Heart left ventricle (tissue), 13 donors: ENCODE results near the gene ARFRP1.

Experiments
- POLR2A ChIP-seq, 2 donors: fragments of 450-650 bp; IDR thresholded peaks; one replicate each; pipeline ENCODE4 v1.6.1; 2017; ENCODE audit warnings: antibody characterized with exemption in 2 of 2, mild to moderate bottlenecking in 2 of 2, moderate library complexity in 2 of 2
- TF ChIP-seq, protein P1 (sequence below), 12 donors: fragments of 200-600 bp; sonication (generic) in 4 of 12; IDR thresholded peaks; one replicate each; pipeline versions ENCODE4 v1.5.0 to v1.8.0; 2018 to 2022; ENCODE audit warnings: antibody characterized with exemption in 12 of 12, mild to moderate bottlenecking in 5 of 12
- donor health status: ischemic (EF 13 %, LVEDD 7.1; RV severe dilation, severe dysfunction).
- donor health status: DM: no; HTN: yes; CAD: no.
- donor health status: DM: no; HTN: no; CAD: no.
- donor health status: ischemic (EF 25% LVEDD 6.9; RV normal size, moderate dysfunction).
- donor health status: ischemic (EF 25% LVEDD 5.7; RV mildly dilated, moderate dysfunction).
- donor health status: ischemic (EF 35%, LVEDD 5.7; RV mildly dilated, moderate dysfunction).
- donor health status: nonischemic (EF 11% LVEDD 7.7; RV severe dilation, severe dysfunction).
- donor health status: DM: yes; HTN: yes; CAD: no.
- donor health status: PGD.
- donor health status: ischemic (EF 29% LVEDD 5.4; RV normal size, mild dysfunction).
- donor health status: nonischemic (EF 23%, LVEDD 6.1; RV moderate dilation, normal function).

DNA sequence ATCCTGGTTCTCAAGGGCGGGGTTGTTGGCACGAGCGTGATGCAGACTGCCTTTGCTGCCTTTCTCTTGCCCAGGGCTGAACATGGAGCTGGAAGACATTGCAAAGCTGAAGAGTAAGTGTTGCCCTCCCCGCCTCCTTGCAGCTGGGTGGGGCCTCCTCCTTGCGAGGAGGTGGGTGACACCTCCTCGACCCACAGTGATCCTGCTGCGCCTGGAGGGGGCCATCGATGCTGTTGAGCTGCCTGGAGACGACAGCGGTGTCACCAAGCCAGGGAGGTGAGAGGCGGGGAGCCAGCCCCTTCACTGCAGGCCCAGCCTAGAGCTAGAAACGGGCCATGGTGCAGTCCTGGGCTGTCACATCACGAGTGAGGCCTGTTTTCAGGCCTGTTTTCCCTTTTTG is 29.7 kb downstream of the ARFRP1 start:
- TF ChIP-seq, protein P1, sequence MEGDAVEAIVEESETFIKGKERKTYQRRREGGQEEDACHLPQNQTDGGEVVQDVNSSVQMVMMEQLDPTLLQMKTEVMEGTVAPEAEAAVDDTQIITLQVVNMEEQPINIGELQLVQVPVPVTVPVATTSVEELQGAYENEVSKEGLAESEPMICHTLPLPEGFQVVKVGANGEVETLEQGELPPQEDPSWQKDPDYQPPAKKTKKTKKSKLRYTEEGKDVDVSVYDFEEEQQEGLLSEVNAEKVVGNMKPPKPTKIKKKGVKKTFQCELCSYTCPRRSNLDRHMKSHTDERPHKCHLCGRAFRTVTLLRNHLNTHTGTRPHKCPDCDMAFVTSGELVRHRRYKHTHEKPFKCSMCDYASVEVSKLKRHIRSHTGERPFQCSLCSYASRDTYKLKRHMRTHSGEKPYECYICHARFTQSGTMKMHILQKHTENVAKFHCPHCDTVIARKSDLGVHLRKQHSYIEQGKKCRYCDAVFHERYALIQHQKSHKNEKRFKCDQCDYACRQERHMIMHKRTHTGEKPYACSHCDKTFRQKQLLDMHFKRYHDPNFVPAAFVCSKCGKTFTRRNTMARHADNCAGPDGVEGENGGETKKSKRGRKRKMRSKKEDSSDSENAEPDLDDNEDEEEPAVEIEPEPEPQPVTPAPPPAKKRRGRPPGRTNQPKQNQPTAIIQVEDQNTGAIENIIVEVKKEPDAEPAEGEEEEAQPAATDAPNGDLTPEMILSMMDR (IDR thresholded peaks at IDR 0.05), result no peak
- no peak for TF ChIP-seq POLR2A (IDR thresholded peaks at IDR 0.05)
